ENCODE measurements around the gene TET3.

Gene TET3

DNA sequence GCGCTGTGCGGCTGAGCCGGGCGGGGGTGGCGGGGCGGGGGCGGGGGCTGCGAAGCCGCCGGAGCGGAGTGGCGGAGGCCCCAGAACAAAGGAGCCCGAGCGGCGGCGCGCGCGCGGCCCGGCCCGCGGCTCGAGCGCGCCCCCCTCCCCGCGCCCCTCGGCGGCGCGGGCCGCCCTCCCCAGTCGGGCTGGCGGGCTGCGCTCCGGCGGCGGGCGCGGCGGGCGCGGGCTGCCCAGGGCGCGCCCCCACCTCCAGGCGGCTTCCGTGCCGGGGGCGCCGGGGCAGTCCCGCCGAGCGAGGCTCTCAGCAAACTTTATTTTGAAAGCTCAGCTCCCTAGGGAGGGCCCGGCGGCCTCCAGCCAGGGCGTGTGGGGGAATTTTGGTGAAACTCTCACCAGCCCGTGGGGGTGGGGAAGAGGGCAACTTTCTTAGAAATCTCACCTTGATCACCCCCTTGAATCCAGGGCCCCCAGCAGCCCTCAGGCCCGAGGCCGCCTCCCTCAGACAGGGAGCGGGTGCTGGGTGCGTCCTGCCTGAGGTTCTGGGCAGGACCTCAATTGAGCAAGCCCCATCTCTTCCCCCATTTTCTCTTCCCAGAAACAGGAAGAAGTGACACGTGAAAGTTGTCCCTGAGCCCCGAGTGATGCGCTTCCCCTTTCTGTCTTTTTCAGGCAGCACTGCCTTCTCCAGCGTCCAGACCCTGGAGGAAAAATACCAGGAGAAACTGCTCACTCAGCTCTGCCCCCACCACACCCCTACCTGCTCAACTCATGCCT, 786 bp downstream of the TET3 start:
- no peaks in the 10 kb centered on the region for H3K9me3 ChIP-seq (ENCODE audit: severe bottlenecking)
- peaks cover 44% of the 10 kb centered on the region for H3K36me3 ChIP-seq
- TF ChIP-seq, protein P1, sequence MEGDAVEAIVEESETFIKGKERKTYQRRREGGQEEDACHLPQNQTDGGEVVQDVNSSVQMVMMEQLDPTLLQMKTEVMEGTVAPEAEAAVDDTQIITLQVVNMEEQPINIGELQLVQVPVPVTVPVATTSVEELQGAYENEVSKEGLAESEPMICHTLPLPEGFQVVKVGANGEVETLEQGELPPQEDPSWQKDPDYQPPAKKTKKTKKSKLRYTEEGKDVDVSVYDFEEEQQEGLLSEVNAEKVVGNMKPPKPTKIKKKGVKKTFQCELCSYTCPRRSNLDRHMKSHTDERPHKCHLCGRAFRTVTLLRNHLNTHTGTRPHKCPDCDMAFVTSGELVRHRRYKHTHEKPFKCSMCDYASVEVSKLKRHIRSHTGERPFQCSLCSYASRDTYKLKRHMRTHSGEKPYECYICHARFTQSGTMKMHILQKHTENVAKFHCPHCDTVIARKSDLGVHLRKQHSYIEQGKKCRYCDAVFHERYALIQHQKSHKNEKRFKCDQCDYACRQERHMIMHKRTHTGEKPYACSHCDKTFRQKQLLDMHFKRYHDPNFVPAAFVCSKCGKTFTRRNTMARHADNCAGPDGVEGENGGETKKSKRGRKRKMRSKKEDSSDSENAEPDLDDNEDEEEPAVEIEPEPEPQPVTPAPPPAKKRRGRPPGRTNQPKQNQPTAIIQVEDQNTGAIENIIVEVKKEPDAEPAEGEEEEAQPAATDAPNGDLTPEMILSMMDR (IDR thresholded peaks at IDR 0.05; ENCODE audit: low read depth, low read length): no peak
- no peaks in the 10 kb centered on the region for H3K27me3 ChIP-seq (ENCODE audit: insufficient read depth, low read depth, severe bottlenecking)
- H3K27ac ChIP-seq: peak overlapping the region; percentile 84
- peak overlapping the region; percentile 69 for H3K4me3 ChIP-seq (ENCODE audit: low read depth, low read length)
- no peak for DNase-seq

DNA sequence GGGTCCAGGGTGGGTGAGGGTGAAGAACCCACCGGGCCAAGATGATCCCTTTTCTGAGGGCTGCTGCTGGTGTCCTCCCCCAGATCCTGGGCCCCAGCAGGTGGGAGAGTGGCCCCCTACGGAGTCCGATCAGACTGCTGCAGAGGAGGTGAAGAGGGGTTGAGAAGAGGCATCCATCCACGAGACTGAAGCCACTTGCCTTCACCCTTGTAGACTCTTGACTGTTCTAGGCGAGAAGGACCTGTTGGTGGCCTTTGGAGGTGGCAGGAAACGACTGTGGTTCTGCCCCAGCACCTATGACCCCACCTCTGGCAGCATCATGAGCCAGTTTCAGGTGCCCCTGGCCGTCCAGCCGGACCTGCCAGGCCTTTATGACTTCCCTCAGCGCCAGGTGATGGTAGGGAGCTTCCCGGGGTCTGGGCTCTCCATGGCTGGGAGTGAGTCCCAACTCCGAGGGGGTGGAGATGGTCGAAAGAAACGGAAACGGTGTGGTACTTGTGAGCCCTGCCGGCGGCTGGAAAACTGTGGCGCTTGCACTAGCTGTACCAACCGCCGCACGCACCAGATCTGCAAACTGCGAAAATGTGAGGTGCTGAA, 1.5 kb downstream of the TET3 start:
- TF ChIP-seq, protein P1 (IDR thresholded peaks at IDR 0.05; ENCODE audit: low read depth, low read length): no peak
- H3K27ac ChIP-seq: peak overlapping the region; percentile 84
- H3K36me3 ChIP-seq: peaks cover 51% of the 10 kb centered on the region
- H3K4me3 ChIP-seq (ENCODE audit: low read depth, low read length): peak overlapping the region; percentile 69
- no peaks in the 10 kb centered on the region for H3K27me3 ChIP-seq (ENCODE audit: insufficient read depth, low read depth, severe bottlenecking)
- no peak for DNase-seq
- H3K9me3 ChIP-seq (ENCODE audit: severe bottlenecking): no peaks in the 10 kb centered on the region

DNA sequence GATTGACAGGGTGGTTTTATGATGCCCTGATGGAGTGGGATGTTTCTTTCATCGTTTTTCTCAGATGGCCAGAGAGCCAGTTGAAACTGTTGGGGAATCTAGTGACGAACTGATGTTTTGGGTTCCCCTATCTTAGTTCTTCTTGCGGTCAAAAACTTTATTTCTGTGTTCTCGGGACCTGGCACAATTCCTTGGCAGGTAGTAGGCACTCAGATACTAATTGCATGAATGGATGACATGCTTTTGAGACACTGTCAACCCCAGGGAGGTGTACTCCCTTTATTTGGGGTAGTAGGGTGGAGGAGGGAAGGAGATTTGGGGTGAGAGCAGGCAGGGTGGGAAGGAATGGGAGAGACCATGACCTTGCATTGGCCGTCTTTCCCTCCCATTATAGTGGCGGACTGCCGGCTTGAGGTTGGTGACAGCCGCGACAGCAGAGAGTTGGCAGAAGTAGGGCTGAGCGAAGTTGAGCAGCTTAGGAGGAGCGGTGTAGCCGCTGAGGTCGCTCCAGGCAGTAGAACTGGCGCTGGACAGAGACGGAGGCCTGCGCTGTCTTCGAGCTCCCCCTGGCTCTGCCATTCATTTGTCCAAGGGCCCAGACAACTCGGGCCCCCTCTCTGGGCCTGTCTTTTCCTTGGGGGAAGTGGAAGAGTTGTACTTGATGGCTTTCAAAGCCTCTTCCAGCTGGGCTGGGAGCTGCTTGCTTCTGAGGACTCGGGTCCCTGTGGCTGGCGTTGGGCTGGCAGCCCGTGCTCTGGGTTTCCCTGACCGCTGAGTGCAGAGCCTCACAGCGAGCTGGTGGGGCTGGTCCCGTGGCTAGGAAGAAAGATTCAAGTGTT, 2.6 kb downstream of the TET3 start:
- H3K27ac ChIP-seq: no peak overlapping the region; the same call in 1 of the 2 replicates
- DNase-seq: peak; percentile 76

DNA sequence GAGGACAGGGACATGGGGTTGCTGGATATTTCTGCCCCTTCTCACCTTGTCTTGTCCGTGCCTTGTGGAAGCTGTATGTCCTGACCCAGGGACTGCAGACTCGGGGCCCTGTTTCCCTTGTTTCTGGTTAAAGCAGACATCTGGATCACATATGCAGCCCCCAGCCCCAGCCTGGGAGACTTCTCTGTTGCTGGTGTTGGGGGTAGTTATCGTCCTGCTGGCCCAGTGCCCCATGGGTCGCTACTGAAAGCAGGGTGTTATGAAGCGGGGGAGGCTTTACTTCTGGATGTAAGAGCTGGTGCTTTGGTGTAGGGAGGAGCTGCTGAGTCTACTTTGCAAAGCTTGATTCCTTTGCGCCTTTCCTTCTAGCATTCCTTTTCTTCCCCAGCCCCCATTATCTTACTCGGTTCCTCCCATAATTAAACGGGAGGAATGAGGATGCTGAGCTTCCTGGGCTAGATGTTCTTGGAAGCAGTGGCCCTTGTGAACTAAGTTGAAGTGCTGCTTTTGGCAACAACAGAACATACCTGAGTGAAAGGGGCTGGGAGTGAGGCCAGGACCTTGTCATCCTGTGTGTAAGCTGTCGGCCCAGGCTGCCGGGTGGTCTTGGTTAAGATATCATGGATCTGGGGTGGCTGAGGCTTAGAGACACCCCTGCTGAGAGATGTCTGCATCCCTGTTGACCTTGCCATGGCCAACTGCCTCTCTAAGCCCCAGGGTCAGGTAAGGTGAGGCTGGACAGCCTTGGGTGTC, 3.4 kb downstream of the TET3 start:
- Histone ChIP-seq H3K27me3 (ENCODE audit: insufficient read depth, low read depth, severe bottlenecking) (no peaks in the 10 kb centered on the region), H3K4me3 (ENCODE audit: low read depth, low read length) (peak overlapping the region; percentile 40), H3K27ac (no peak overlapping the region; the same call in 1 of the 2 replicates), H3K36me3 (peaks cover 63% of the 10 kb centered on the region), H3K9me3 (ENCODE audit: severe bottlenecking) (no peaks in the 10 kb centered on the region)
- TF ChIP-seq, protein P1 (IDR thresholded peaks at IDR 0.05; ENCODE audit: low read depth, low read length): no peak
- DNase-seq: peak; percentile 57

More for the DNA sequence above, 2.6 kb downstream of the TET3 start:
- H3K36me3 ChIP-seq: peaks cover 57% of the 10 kb centered on the region
- H3K27me3 ChIP-seq (ENCODE audit: insufficient read depth, low read depth, severe bottlenecking): no peaks in the 10 kb centered on the region
- peak overlapping the region; percentile 40 for H3K4me3 ChIP-seq (ENCODE audit: low read depth, low read length)
- no peaks in the 10 kb centered on the region for H3K9me3 ChIP-seq (ENCODE audit: severe bottlenecking)
- TF ChIP-seq, protein P1 (IDR thresholded peaks at IDR 0.05; ENCODE audit: low read depth, low read length): peak; percentile 52

DNA sequence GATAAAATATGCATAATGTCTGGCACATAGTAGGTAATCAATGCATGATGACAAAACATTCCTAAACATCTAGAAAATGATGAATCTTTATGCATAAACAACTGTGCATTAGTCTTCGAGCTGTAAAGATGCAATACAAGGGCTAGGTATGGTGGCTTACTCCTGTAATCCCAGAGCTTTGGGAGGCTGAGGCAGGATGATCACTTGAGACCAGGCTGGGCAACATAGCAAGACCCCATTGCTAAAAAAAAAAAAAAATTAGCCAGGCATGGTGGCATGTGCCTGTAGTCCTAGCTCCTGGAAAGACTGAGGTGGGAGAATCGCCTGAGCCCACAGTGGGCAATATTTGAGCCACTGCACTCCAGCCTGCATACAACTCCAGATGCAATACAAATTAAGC, 5.3 kb downstream of the TET3 start:
- H3K27me3 ChIP-seq (ENCODE audit: insufficient read depth, low read depth, severe bottlenecking): no peaks in the 10 kb centered on the region
- no peak overlapping the region for H3K4me3 ChIP-seq (ENCODE audit: low read depth, low read length)
- peaks cover 79% of the 10 kb centered on the region for H3K36me3 ChIP-seq
- no peak for DNase-seq
- H3K27ac ChIP-seq: no peak overlapping the region
- TF ChIP-seq, protein P1 (IDR thresholded peaks at IDR 0.05; ENCODE audit: low read depth, low read length): no peak
- no peaks in the 10 kb centered on the region for H3K9me3 ChIP-seq (ENCODE audit: severe bottlenecking)
